ENCODE data around the gene LRP8.

The LRP8 gene

GRCh38 chr1:53335661-53336060 is 7.8 kb upstream of the LRP8 start:
- no peak overlapping the region for H2BK120ac ChIP-seq (ENCODE audit: insufficient read depth, low read length, poor library complexity)
- no peak overlapping the region for H3K18ac ChIP-seq (ENCODE audit: low read length)
- H2BK12ac ChIP-seq (ENCODE audit: low read length): no peak overlapping the region
- H3K14ac ChIP-seq (ENCODE audit: low read length): no peak overlapping the region
- H4K8ac ChIP-seq (ENCODE audit: low read depth, low read length): no peak overlapping the region
- H2BK5ac ChIP-seq (ENCODE audit: low read depth, low read length, poor library complexity): no peak overlapping the region
- no peak overlapping the region for H3K23ac ChIP-seq (ENCODE audit: low read length)
- no peak overlapping the region for H3K4ac ChIP-seq (ENCODE audit: low read depth, low read length)
- no peaks in the 10 kb centered on the region for H3K4me1 ChIP-seq (ENCODE audit: control insufficient read depth in 1 of 2, insufficient read depth in 2 of 2, low read length in 2 of 2)
- no peak overlapping the region for H3K27ac ChIP-seq (ENCODE audit: low read depth, low read length)
- no peak overlapping the region for H4K12ac ChIP-seq (ENCODE audit: low read depth, low read length)
- H3K4me2 ChIP-seq (ENCODE audit: low read length): no peak overlapping the region
- no peaks in the 10 kb centered on the region for H3K79me2 ChIP-seq (ENCODE audit: control insufficient read depth, insufficient read depth, low read length, poor library complexity)
- no peak overlapping the region for H4K91ac ChIP-seq (ENCODE audit: low read depth, low read length)
- H2AK5ac ChIP-seq (ENCODE audit: low read length): no peak overlapping the region
- WGBS (ENCODE audit: extremely low coverage, insufficient coverage, insufficient read length): no CpG with 5 or more reads among the region's 1 CpG
- no peak overlapping the region for H3K9ac ChIP-seq (ENCODE audit: low read length)
- peaks cover 2% of the 10 kb centered on the region for H3K9me3 ChIP-seq (ENCODE audit: insufficient read depth, low read depth, low read length)
- H3K36me3 ChIP-seq (ENCODE audit: control insufficient read depth in 1 of 2, insufficient read depth in 2 of 2, low read length in 2 of 2): no peaks in the 10 kb centered on the region
- H2AFZ ChIP-seq (ENCODE audit: insufficient read depth, low read length, poor library complexity): no peak overlapping the region
- no peaks in the 10 kb centered on the region for H3K27me3 ChIP-seq (ENCODE audit: insufficient read depth, low read length)
- no peak overlapping the region for H3K4me3 ChIP-seq (ENCODE audit: low read depth, low read length)
- no peaks in the 10 kb centered on the region for H3K79me1 ChIP-seq (ENCODE audit: low read length)
- no peak for DNase-seq

- no peaks in the 10 kb centered on the region for H3K4me1 ChIP-seq (ENCODE audit: control insufficient read depth in 1 of 2, insufficient read depth in 2 of 2, low read length in 2 of 2)
- no peak overlapping the region for H3K27ac ChIP-seq (ENCODE audit: low read depth, low read length)
- no peak overlapping the region for H3K4ac ChIP-seq (ENCODE audit: low read depth, low read length)
- H2AK5ac ChIP-seq (ENCODE audit: low read length): no peak overlapping the region
- WGBS (ENCODE audit: extremely low coverage, insufficient coverage, insufficient read length): no CpG with 5 or more reads among the region's 9 CpGs
- no peak overlapping the region for H3K14ac ChIP-seq (ENCODE audit: low read length)
- no peak overlapping the region for H2BK5ac ChIP-seq (ENCODE audit: low read depth, low read length, poor library complexity)
- H3K9ac ChIP-seq (ENCODE audit: low read length): no peak overlapping the region
- H3K4me3 ChIP-seq (ENCODE audit: low read depth, low read length): no peak overlapping the region
- H3K79me2 ChIP-seq (ENCODE audit: control insufficient read depth, insufficient read depth, low read length, poor library complexity): no peaks in the 10 kb centered on the region
- H3K36me3 ChIP-seq (ENCODE audit: control insufficient read depth in 1 of 2, insufficient read depth in 2 of 2, low read length in 2 of 2): no peaks in the 10 kb centered on the region
- H3K4me2 ChIP-seq (ENCODE audit: low read length): no peak overlapping the region
- no peak overlapping the region for H2AFZ ChIP-seq (ENCODE audit: insufficient read depth, low read length, poor library complexity)
- H3K23ac ChIP-seq (ENCODE audit: low read length): no peak overlapping the region
- H3K27me3 ChIP-seq (ENCODE audit: insufficient read depth, low read length): no peaks in the 10 kb centered on the region
- H2BK120ac ChIP-seq (ENCODE audit: insufficient read depth, low read length, poor library complexity): no peak overlapping the region
- H2BK12ac ChIP-seq (ENCODE audit: low read length): no peak overlapping the region
- H4K12ac ChIP-seq (ENCODE audit: low read depth, low read length): no peak overlapping the region
- H3K79me1 ChIP-seq (ENCODE audit: low read length): no peaks in the 10 kb centered on the region
- no peak for DNase-seq
- no peak overlapping the region for H4K8ac ChIP-seq (ENCODE audit: low read depth, low read length)
- H3K9me3 ChIP-seq (ENCODE audit: insufficient read depth, low read depth, low read length): peaks cover 2% of the 10 kb centered on the region
- no peak overlapping the region for H3K18ac ChIP-seq (ENCODE audit: low read length)
- H4K91ac ChIP-seq (ENCODE audit: low read depth, low read length): no peak overlapping the region
Observed at GRCh38 chr1:53334781-53335180, 6.9 kb upstream of the LRP8 start.

- Histone ChIP-seq H3K27me3 (ENCODE audit: insufficient read depth, low read length) (no peaks in the 10 kb centered on the region), H3K23ac (ENCODE audit: low read length) (no peak overlapping the region), H3K4me2 (ENCODE audit: low read length) (no peak overlapping the region), H3K79me2 (ENCODE audit: control insufficient read depth, insufficient read depth, low read length, poor library complexity) (no peaks in the 10 kb centered on the region), H3K18ac (ENCODE audit: low read length) (no peak overlapping the region), H2BK12ac (ENCODE audit: low read length) (no peak overlapping the region), H3K14ac (ENCODE audit: low read length) (no peak overlapping the region), H3K79me1 (ENCODE audit: low read length) (no peaks in the 10 kb centered on the region), H3K4me3 (ENCODE audit: low read depth, low read length) (no peak overlapping the region), H3K9me3 (ENCODE audit: insufficient read depth, low read depth, low read length) (peaks cover 2% of the 10 kb centered on the region), H2BK5ac (ENCODE audit: low read depth, low read length, poor library complexity) (no peak overlapping the region), H2BK120ac (ENCODE audit: insufficient read depth, low read length, poor library complexity) (no peak overlapping the region), H3K27ac (ENCODE audit: low read depth, low read length) (no peak overlapping the region), H4K12ac (ENCODE audit: low read depth, low read length) (no peak overlapping the region), H2AFZ (ENCODE audit: insufficient read depth, low read length, poor library complexity) (no peak overlapping the region), H3K4me1 (ENCODE audit: control insufficient read depth in 1 of 2, insufficient read depth in 2 of 2, low read length in 2 of 2) (no peaks in the 10 kb centered on the region), H3K36me3 (ENCODE audit: control insufficient read depth in 1 of 2, insufficient read depth in 2 of 2, low read length in 2 of 2) (no peaks in the 10 kb centered on the region), H3K4ac (ENCODE audit: low read depth, low read length) (no peak overlapping the region), H4K91ac (ENCODE audit: low read depth, low read length) (no peak overlapping the region), H3K9ac (ENCODE audit: low read length) (no peak overlapping the region), H4K8ac (ENCODE audit: low read depth, low read length) (no peak overlapping the region), H2AK5ac (ENCODE audit: low read length) (no peak overlapping the region)
- WGBS (ENCODE audit: extremely low coverage, insufficient coverage, insufficient read length): no CpG with 5 or more reads among the region's 2 CpGs
- no peak for DNase-seq
Observed at GRCh38 chr1:53334312-53334711, 6.4 kb upstream of the LRP8 start.

GRCh38 chr1:53332833-53333232 is 5.0 kb upstream of the LRP8 start:
- no peak overlapping the region for H2BK5ac ChIP-seq (ENCODE audit: low read depth, low read length, poor library complexity)
- no peak overlapping the region for H2BK12ac ChIP-seq (ENCODE audit: low read length)
- H4K12ac ChIP-seq (ENCODE audit: low read depth, low read length): no peak overlapping the region
- no peak overlapping the region for H3K27ac ChIP-seq (ENCODE audit: low read depth, low read length)
- H2AK5ac ChIP-seq (ENCODE audit: low read length): no peak overlapping the region
- DNase-seq: no peak
- H3K4me1 ChIP-seq (ENCODE audit: control insufficient read depth in 1 of 2, insufficient read depth in 2 of 2, low read length in 2 of 2): peaks cover 5 to 9% of the 10 kb centered on the region in 2 experiments
- no peaks in the 10 kb centered on the region for H3K79me2 ChIP-seq (ENCODE audit: control insufficient read depth, insufficient read depth, low read length, poor library complexity)
- no peaks in the 10 kb centered on the region for H3K79me1 ChIP-seq (ENCODE audit: low read length)
- no peak overlapping the region for H3K14ac ChIP-seq (ENCODE audit: low read length)
- H3K4ac ChIP-seq (ENCODE audit: low read depth, low read length): no peak overlapping the region
- H3K4me2 ChIP-seq (ENCODE audit: low read length): no peak overlapping the region
- H2BK120ac ChIP-seq (ENCODE audit: insufficient read depth, low read length, poor library complexity): no peak overlapping the region
- H3K9ac ChIP-seq (ENCODE audit: low read length): no peak overlapping the region
- H3K18ac ChIP-seq (ENCODE audit: low read length): no peak overlapping the region
- H3K27me3 ChIP-seq (ENCODE audit: insufficient read depth, low read length): no peaks in the 10 kb centered on the region
- no peak overlapping the region for H3K4me3 ChIP-seq (ENCODE audit: low read depth, low read length)
- no peak overlapping the region for H3K23ac ChIP-seq (ENCODE audit: low read length)
- H3K36me3 ChIP-seq (ENCODE audit: control insufficient read depth in 1 of 2, insufficient read depth in 2 of 2, low read length in 2 of 2): no peaks in the 10 kb centered on the region
- peaks cover 2% of the 10 kb centered on the region for H3K9me3 ChIP-seq (ENCODE audit: insufficient read depth, low read depth, low read length)
- H4K91ac ChIP-seq (ENCODE audit: low read depth, low read length): no peak overlapping the region
- no CpG with 5 or more reads among the region's 3 CpGs for WGBS (ENCODE audit: extremely low coverage, insufficient coverage, insufficient read length)
- no peak overlapping the region for H4K8ac ChIP-seq (ENCODE audit: low read depth, low read length)
- H2AFZ ChIP-seq (ENCODE audit: insufficient read depth, low read length, poor library complexity): no peak overlapping the region
